ENCODE measurements around the gene LINGO1. TPM values are rescaled to one million over a fixed set of nuclear protein-coding genes. Genes with fewer than 3 reads are reported as not detected.
A peak's percentile ranks its signal among the peaks of the same experiment; 100 is the strongest.

Gene LINGO1
- total and polyA plus RNA-seq, 9 of the 15 experiments (the other 6 are each of a cell fraction or from before 2014, with no cell fraction given) = 0.07 to 15.3 (median 2.1) TPM

GRCh38 chr15:77607111-77607893 lies 25.4 kb downstream of the LINGO1 start (continued):
- TF ChIP-seq, protein P1, sequence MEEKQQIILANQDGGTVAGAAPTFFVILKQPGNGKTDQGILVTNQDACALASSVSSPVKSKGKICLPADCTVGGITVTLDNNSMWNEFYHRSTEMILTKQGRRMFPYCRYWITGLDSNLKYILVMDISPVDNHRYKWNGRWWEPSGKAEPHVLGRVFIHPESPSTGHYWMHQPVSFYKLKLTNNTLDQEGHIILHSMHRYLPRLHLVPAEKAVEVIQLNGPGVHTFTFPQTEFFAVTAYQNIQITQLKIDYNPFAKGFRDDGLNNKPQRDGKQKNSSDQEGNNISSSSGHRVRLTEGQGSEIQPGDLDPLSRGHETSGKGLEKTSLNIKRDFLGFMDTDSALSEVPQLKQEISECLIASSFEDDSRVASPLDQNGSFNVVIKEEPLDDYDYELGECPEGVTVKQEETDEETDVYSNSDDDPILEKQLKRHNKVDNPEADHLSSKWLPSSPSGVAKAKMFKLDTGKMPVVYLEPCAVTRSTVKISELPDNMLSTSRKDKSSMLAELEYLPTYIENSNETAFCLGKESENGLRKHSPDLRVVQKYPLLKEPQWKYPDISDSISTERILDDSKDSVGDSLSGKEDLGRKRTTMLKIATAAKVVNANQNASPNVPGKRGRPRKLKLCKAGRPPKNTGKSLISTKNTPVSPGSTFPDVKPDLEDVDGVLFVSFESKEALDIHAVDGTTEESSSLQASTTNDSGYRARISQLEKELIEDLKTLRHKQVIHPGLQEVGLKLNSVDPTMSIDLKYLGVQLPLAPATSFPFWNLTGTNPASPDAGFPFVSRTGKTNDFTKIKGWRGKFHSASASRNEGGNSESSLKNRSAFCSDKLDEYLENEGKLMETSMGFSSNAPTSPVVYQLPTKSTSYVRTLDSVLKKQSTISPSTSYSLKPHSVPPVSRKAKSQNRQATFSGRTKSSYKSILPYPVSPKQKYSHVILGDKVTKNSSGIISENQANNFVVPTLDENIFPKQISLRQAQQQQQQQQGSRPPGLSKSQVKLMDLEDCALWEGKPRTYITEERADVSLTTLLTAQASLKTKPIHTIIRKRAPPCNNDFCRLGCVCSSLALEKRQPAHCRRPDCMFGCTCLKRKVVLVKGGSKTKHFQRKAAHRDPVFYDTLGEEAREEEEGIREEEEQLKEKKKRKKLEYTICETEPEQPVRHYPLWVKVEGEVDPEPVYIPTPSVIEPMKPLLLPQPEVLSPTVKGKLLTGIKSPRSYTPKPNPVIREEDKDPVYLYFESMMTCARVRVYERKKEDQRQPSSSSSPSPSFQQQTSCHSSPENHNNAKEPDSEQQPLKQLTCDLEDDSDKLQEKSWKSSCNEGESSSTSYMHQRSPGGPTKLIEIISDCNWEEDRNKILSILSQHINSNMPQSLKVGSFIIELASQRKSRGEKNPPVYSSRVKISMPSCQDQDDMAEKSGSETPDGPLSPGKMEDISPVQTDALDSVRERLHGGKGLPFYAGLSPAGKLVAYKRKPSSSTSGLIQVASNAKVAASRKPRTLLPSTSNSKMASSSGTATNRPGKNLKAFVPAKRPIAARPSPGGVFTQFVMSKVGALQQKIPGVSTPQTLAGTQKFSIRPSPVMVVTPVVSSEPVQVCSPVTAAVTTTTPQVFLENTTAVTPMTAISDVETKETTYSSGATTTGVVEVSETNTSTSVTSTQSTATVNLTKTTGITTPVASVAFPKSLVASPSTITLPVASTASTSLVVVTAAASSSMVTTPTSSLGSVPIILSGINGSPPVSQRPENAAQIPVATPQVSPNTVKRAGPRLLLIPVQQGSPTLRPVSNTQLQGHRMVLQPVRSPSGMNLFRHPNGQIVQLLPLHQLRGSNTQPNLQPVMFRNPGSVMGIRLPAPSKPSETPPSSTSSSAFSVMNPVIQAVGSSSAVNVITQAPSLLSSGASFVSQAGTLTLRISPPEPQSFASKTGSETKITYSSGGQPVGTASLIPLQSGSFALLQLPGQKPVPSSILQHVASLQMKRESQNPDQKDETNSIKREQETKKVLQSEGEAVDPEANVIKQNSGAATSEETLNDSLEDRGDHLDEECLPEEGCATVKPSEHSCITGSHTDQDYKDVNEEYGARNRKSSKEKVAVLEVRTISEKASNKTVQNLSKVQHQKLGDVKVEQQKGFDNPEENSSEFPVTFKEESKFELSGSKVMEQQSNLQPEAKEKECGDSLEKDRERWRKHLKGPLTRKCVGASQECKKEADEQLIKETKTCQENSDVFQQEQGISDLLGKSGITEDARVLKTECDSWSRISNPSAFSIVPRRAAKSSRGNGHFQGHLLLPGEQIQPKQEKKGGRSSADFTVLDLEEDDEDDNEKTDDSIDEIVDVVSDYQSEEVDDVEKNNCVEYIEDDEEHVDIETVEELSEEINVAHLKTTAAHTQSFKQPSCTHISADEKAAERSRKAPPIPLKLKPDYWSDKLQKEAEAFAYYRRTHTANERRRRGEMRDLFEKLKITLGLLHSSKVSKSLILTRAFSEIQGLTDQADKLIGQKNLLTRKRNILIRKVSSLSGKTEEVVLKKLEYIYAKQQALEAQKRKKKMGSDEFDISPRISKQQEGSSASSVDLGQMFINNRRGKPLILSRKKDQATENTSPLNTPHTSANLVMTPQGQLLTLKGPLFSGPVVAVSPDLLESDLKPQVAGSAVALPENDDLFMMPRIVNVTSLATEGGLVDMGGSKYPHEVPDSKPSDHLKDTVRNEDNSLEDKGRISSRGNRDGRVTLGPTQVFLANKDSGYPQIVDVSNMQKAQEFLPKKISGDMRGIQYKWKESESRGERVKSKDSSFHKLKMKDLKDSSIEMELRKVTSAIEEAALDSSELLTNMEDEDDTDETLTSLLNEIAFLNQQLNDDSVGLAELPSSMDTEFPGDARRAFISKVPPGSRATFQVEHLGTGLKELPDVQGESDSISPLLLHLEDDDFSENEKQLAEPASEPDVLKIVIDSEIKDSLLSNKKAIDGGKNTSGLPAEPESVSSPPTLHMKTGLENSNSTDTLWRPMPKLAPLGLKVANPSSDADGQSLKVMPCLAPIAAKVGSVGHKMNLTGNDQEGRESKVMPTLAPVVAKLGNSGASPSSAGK (IDR thresholded peaks at IDR 0.05) = 0 out of 2 replicates have a peak, but pooled peaks have one; percentile 40
- TF ChIP-seq MLX (CRISPR knock-in tag; conservative IDR thresholded peaks at IDR 0.05) (no peak), POLR2G (IDR thresholded peaks at IDR 0.05; ENCODE audit: low read depth, low read length) (0 out of 2 replicates have a peak, but pooled peaks have one; percentile 17), ZBTB17 (CRISPR knock-in tag; IDR thresholded peaks at IDR 0.05) (no peak), TCF7L2 (IDR thresholded peaks at IDR 0.05; ENCODE audit: low read depth, low read length) (no peak), DDX20 (tag; IDR thresholded peaks at IDR 0.05; ENCODE audit: low read depth) (no peak), CHCHD3 (CRISPR knock-in tag; IDR thresholded peaks at IDR 0.05) (no peak), RBFOX2 (IDR thresholded peaks at IDR 0.05; ENCODE audit: low read depth, low read length) (peak; percentile 30; the same call in 1 of the 2 replicates), SNIP1 (IDR thresholded peaks at IDR 0.05; ENCODE audit: low read depth) (no peak), ZFP91 (CRISPR knock-in tag; IDR thresholded peaks at IDR 0.05) (no peak), BRD4 (IDR thresholded peaks at IDR 0.05) (no peak)
